ENCODE results near the gene DBNDD2.

Gene DBNDD2
- total RNA-seq, result 0.11 to 2.1 (median 0.77) reads per million in 18 experiments

- no peak for DNase-seq
Measured at GRCh38 chr20:45407783-45408645, at the start of gene DBNDD2. TSS of gene DBNDD2 (plus strand) at chr20:45408289. CDS start at chr20:45408468, 179 bp downstream.

GRCh38 chr20:45359069-45359405, 49.1 kb upstream of the DBNDD2 start:
- peak; percentile 50 to 54 for DNase-seq

- DNase-seq, result no peak
Measured at GRCh38 chr20:45359406-45360148, 48.5 kb upstream of the DBNDD2 start.

GRCh38 chr20:45361793-45362192, 46.3 kb upstream of the DBNDD2 start:
- peak; percentile 69 to 76 for DNase-seq

GRCh38 chr20:45362804-45363610, 45.1 kb upstream of the DBNDD2 start, which contains the start of gene SYS1:
TSS of gene SYS1 (plus strand) at chr20:45363156. CDS start at chr20:45363532, 376 bp downstream.
- DNase-seq, result peak; percentile 98 to 99

- DNase-seq, result peak in 1 of 2 donors; percentile 22
Measured at GRCh38 chr20:45363611-45364492, 44.2 kb upstream of the DBNDD2 start.

- no peak for DNase-seq
Measured at GRCh38 chr20:45365444-45365970, 42.6 kb upstream of the DBNDD2 start.

GRCh38 chr20:45366192-45366591, 41.9 kb upstream of the DBNDD2 start:
- DNase-seq, result no peak

- DNase-seq, result no peak
Measured at GRCh38 chr20:45366631-45367030, 41.5 kb upstream of the DBNDD2 start.

GRCh38 chr20:45367126-45367525, 41.0 kb upstream of the DBNDD2 start:
- no peak for DNase-seq

- DNase-seq, result peak; percentile 88 to 92
Measured at GRCh38 chr20:45368221-45368980, 39.7 kb upstream of the DBNDD2 start.

GRCh38 chr20:45370571-45371160, 37.4 kb upstream of the DBNDD2 start:
- no peak for DNase-seq

- DNase-seq, result no peak
Measured at GRCh38 chr20:45372241-45372640, 35.8 kb upstream of the DBNDD2 start.

GRCh38 chr20:45372646-45373352, 35.3 kb upstream of the DBNDD2 start:
- no peak for DNase-seq

GRCh38 chr20:45373353-45374100, 34.6 kb upstream of the DBNDD2 start:
- DNase-seq, result peak; percentile 80 to 82

- DNase-seq, result no peak
Measured at GRCh38 chr20:45374101-45374467, 34.0 kb upstream of the DBNDD2 start.

GRCh38 chr20:45374966-45375365, 33.1 kb upstream of the DBNDD2 start:
- DNase-seq, result no peak

- no peak for DNase-seq
Measured at GRCh38 chr20:45377269-45377668, 30.8 kb upstream of the DBNDD2 start.

GRCh38 chr20:45378191-45378590, 29.9 kb upstream of the DBNDD2 start, which contains the start of gene TP53TG5:
TSS of gene TP53TG5 (minus strand) at chr20:45378325. CDS start at chr20:45378236, 89 bp downstream.
- DNase-seq, result no peak
